ENCODE data around the gene ELMO1. TPM values are rescaled to one million over a fixed set of nuclear protein-coding genes. Genes with fewer than 3 reads are reported as not detected.

The ELMO1 gene
- total and polyA plus RNA-seq, 2 experiments from 2014 or later: 6.5 to 24.9 TPM

DNA sequence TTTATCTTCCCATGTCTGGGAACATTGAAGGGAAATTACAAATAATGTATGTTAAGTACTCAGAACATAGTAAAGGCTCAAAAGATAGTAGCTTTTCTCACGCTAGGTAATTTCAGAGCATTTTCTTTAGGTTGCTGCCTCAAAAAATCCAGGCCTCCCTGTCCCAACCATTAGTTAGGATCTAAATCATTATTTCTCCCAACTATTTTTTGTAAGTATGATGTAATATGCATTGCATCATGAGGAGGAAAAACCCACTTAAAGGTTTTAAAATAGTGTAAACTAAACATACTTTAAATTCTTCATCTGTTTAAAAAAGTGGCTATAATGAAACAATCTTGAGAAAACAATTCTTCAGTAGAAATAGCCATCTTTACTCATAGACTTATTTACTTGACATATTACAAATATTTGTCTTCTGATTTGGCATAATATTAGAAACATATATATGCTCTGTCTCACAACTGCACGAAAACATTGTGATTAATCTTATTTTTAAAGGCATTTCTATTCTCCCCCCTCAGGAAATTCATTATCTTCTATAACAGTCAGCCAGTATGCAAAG is 329.3 kb downstream of the ELMO1 start:
- H3K9me3 Mint-ChIP-seq: peaks cover 23% of the 10 kb centered on the region
- H3K27ac ChIP-seq (ENCODE audit: low read depth): no peak overlapping the region

More for the DNA sequence above, 329.3 kb downstream of the ELMO1 start:
- Mint-ChIP-seq H3K4me3 (no peak overlapping the region), H3K27me3 (ENCODE audit: insufficient read depth, low read depth, poor library complexity) (no peaks in the 10 kb centered on the region), H3K36me3 (ENCODE audit: low read depth) (peaks cover 26% of the 10 kb centered on the region), H3K4me1 (peaks cover 18% of the 10 kb centered on the region), H3K27ac (no peak overlapping the region)
- H3K27me3 ChIP-seq (ENCODE audit: insufficient read depth): no peaks in the 10 kb centered on the region
- H3F3A ChIP-seq (replicated peaks; ENCODE audit: low read depth): no peaks in the 10 kb centered on the region
- H3K79me2 ChIP-seq (replicated peaks; ENCODE audit: insufficient read depth): no peaks in the 10 kb centered on the region
- no peak overlapping the region for H3K4me2 ChIP-seq
- H3K9me2 ChIP-seq (ENCODE audit: insufficient read depth): no peaks in the 10 kb centered on the region; the same call in 1 of the 2 replicates
- TF ChIP-seq ZNF331 (CRISPR knock-in tag; IDR thresholded peaks at IDR 0.05; ENCODE audit: low read depth): no peak
- TF ChIP-seq STAT1 (IDR thresholded peaks at IDR 0.05; ENCODE audit: unreplicated experiment): no peak
- no peak for TF ChIP-seq POLR2AphosphoS5 (IDR thresholded peaks at IDR 0.05; ENCODE audit: low read depth)
- TF ChIP-seq ZNF114 (CRISPR knock-in tag; IDR thresholded peaks at IDR 0.05): no peak
- TF ChIP-seq ZNF462 (CRISPR knock-in tag; IDR thresholded peaks at IDR 0.05): no peak
- TF ChIP-seq, protein P1, sequence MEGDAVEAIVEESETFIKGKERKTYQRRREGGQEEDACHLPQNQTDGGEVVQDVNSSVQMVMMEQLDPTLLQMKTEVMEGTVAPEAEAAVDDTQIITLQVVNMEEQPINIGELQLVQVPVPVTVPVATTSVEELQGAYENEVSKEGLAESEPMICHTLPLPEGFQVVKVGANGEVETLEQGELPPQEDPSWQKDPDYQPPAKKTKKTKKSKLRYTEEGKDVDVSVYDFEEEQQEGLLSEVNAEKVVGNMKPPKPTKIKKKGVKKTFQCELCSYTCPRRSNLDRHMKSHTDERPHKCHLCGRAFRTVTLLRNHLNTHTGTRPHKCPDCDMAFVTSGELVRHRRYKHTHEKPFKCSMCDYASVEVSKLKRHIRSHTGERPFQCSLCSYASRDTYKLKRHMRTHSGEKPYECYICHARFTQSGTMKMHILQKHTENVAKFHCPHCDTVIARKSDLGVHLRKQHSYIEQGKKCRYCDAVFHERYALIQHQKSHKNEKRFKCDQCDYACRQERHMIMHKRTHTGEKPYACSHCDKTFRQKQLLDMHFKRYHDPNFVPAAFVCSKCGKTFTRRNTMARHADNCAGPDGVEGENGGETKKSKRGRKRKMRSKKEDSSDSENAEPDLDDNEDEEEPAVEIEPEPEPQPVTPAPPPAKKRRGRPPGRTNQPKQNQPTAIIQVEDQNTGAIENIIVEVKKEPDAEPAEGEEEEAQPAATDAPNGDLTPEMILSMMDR (conservative IDR thresholded peaks at IDR 0.05; ENCODE audit: low read depth in 2 of 2): no peak
- TF ChIP-seq EZH2 (IDR thresholded peaks at IDR 0.05; ENCODE audit: low read depth, unreplicated experiment): no peak
- TF ChIP-seq JUNB (IDR thresholded peaks at IDR 0.05; ENCODE audit: unreplicated experiment): no peak
- TF ChIP-seq NANOG (IDR thresholded peaks at IDR 0.05; ENCODE audit: borderline replicate concordance): no peak
- TF ChIP-seq, protein P2, sequence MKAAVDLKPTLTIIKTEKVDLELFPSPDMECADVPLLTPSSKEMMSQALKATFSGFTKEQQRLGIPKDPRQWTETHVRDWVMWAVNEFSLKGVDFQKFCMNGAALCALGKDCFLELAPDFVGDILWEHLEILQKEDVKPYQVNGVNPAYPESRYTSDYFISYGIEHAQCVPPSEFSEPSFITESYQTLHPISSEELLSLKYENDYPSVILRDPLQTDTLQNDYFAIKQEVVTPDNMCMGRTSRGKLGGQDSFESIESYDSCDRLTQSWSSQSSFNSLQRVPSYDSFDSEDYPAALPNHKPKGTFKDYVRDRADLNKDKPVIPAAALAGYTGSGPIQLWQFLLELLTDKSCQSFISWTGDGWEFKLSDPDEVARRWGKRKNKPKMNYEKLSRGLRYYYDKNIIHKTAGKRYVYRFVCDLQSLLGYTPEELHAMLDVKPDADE (IDR thresholded peaks at IDR 0.05): no peak
- TF ChIP-seq REST (IDR thresholded peaks at IDR 0.05; ENCODE audit: unreplicated experiment): no peak
- no peak for TF ChIP-seq EZH2phosphoT487 (IDR thresholded peaks at IDR 0.05; ENCODE audit: unreplicated experiment)
- TF ChIP-seq CREB1 (CRISPR knock-in tag; IDR thresholded peaks at IDR 0.05; ENCODE audit: low read depth): no peak
- H2AFZ ChIP-seq: no peak overlapping the region
- no peak for ATAC-seq
- no peak for DNase-seq (ENCODE audit: low spot score)
- no peak overlapping the region for H3K4me3 ChIP-seq
- H3K4me1 ChIP-seq (ENCODE audit: insufficient read depth): peaks cover 4% of the 10 kb centered on the region; the same call in 1 of the 2 replicates
- H3K36me3 ChIP-seq (ENCODE audit: insufficient read depth): no peaks in the 10 kb centered on the region
- H4K20me1 ChIP-seq (replicated peaks; ENCODE audit: insufficient read depth): no peaks in the 10 kb centered on the region

All from GM23338 (cell line).